SK-N-MC (cell line): ENCODE data around the gene ACER2.

Experiments
- EZH2 ChIP-seq: fragments of 200-600 bp; sonication (generic); IDR thresholded peaks from one replicate; pipeline ENCODE4 v1.6.1; 2017; ENCODE audit warnings: antibody characterized with exemption
- POLR2AphosphoS5 ChIP-seq: IDR thresholded peaks from 2 replicates; pipeline ENCODE4 v1.6.1; 2012; ENCODE audit warnings: mild to moderate bottlenecking, low read depth, low read length, borderline replicate concordance

GRCh38 chr9:19493174-19493811 lies 84.5 kb downstream of the ACER2 start:
- no peak for TF ChIP-seq POLR2AphosphoS5
- TF ChIP-seq EZH2 = no peak
